Activated CD8-positive, alpha-beta memory T cell treated with anti-CD3 and anti-CD28 coated beads, Interleukin-2, amount 50 U/mL, for 24 hours (primary cell): ENCODE results near the gene IFNA21.
"Not testable (repeated sequence)": the region's sequence is repeated elsewhere in the genome, so short reads cannot be mapped to it uniquely, and the experiment has no call there.

Experiments used
- DNase-seq: peaks from one replicate; pipeline ENCODE4 v3.0.0-alpha.2; 2020; ENCODE audit errors: extremely low read depth

IFNA21 gene

GRCh38 chr9:21166560-21166959 is at the start of gene IFNA21:
TSS of gene IFNA21 (minus strand) at chr9:21166660. CDS start at chr9:21166612, 48 bp downstream.
- DNase-seq, result not testable (repeated sequence)

- DNase-seq, result not testable (repeated sequence)
These were observed 47.2 kb upstream of the IFNA21 start for GRCh38 chr9:21213411-21214326.

GRCh38 chr9:21212160-21212559 is 45.7 kb upstream of the IFNA21 start:
- not testable (repeated sequence) for DNase-seq

- not testable (repeated sequence) for DNase-seq
These were observed 44.3 kb upstream of the IFNA21 start for GRCh38 chr9:21210782-21211181.

GRCh38 chr9:21210311-21210710 is 43.9 kb upstream of the IFNA21 start:
- no peak for DNase-seq

- DNase-seq, result not testable (repeated sequence)
These were observed 40.6 kb upstream of the IFNA21 start, which contains the start of gene IFNA10 for GRCh38 chr9:21207043-21207442. TSS of gene IFNA10 (minus strand) at chr9:21207143. CDS start at chr9:21207097, 46 bp downstream.

GRCh38 chr9:21205204-21205603 is 38.7 kb upstream of the IFNA21 start:
- no peak for DNase-seq

- not testable (repeated sequence) for DNase-seq
These were observed 35.6 kb upstream of the IFNA21 start, which contains the start of gene IFNA7 for GRCh38 chr9:21202105-21202504. TSS of gene IFNA7 (minus strand) at chr9:21202205. CDS start at chr9:21202165, 40 bp downstream.

- not testable (repeated sequence) for DNase-seq
These were observed 28.7 kb upstream of the IFNA21 start for GRCh38 chr9:21194867-21195776.

- not testable (repeated sequence) for DNase-seq
These were observed 21.0 kb upstream of the IFNA21 start, which contains the start of gene IFNA4 for GRCh38 chr9:21187487-21187886. TSS of gene IFNA4 (minus strand) at chr9:21187587. CDS start at chr9:21187531, 56 bp downstream.

- DNase-seq, result not testable (repeated sequence)
These were observed 16.6 kb upstream of the IFNA21 start for GRCh38 chr9:21182810-21183736.

GRCh38 chr9:21174671-21175070 is 8.2 kb upstream of the IFNA21 start:
- DNase-seq, result no peak

GRCh38 chr9:21172156-21172555 is 5.7 kb upstream of the IFNA21 start:
- no peak for DNase-seq

GRCh38 chr9:21171351-21171750 is 4.9 kb upstream of the IFNA21 start:
- DNase-seq, result no peak

GRCh38 chr9:21165516-21165915 is 944 bp downstream of the IFNA21 start:
- no peak for DNase-seq

- DNase-seq, result no peak
These were observed 6.3 kb downstream of the IFNA21 start for GRCh38 chr9:21160178-21160577.

- no peak for DNase-seq
These were observed 11.0 kb downstream of the IFNA21 start for GRCh38 chr9:21155501-21155900.

GRCh38 chr9:21154018-21154608 is 12.3 kb downstream of the IFNA21 start:
- DNase-seq, result no peak

GRCh38 chr9:21153336-21154017 is 13.0 kb downstream of the IFNA21 start:
- DNase-seq, result no peak

GRCh38 chr9:21144603-21145002 is 21.9 kb downstream of the IFNA21 start:
- DNase-seq, result no peak
